ENCODE measurements around the gene NOP9.

NOP9 gene
- 24.3 to 87.8 (median 57.7) reads per million in 17 experiments for total RNA-seq

- peak; percentile 94 to 97 (median 97) for DNase-seq
Observed at GRCh38 chr14:24299255-24300191, at the start of gene NOP9, which contains the start of gene DHRS1. NOP9 (plus strand) TSS chr14:24299850; CDS start chr14:24299955, 105 bp downstream. DHRS1 (minus strand) TSS chr14:24299780; CDS start chr14:24299106, 674 bp downstream.

GRCh38 chr14:24250354-24250753 lies 49.3 kb upstream of the NOP9 start:
- no peak for DNase-seq

DNA sequence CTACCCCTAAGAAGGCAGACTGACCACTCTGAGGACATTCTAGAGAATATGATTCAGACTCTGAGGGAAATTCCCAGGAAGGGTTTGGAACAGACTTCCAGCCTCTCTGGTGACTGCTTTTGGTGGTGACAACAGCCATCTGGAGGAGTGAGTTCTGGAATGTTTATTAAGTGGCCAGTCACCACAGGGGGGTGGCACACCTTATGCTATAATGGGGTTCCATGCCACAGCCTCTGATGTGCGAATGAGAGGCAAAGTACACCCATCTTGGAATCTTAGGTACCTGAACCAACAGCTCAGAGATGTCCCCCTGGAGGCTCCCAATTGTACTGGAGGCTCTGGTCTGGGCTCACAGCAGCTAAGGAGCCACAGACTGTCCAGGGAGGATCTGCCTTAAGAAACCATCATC lies 47.8 kb upstream of the NOP9 start:
- DNase-seq = no peak

GRCh38 chr14:24252289-24253124 lies 47.1 kb upstream of the NOP9 start:
- no peak for DNase-seq

GRCh38 chr14:24253936-24254335 lies 45.7 kb upstream of the NOP9 start:
- DNase-seq = no peak

DNA sequence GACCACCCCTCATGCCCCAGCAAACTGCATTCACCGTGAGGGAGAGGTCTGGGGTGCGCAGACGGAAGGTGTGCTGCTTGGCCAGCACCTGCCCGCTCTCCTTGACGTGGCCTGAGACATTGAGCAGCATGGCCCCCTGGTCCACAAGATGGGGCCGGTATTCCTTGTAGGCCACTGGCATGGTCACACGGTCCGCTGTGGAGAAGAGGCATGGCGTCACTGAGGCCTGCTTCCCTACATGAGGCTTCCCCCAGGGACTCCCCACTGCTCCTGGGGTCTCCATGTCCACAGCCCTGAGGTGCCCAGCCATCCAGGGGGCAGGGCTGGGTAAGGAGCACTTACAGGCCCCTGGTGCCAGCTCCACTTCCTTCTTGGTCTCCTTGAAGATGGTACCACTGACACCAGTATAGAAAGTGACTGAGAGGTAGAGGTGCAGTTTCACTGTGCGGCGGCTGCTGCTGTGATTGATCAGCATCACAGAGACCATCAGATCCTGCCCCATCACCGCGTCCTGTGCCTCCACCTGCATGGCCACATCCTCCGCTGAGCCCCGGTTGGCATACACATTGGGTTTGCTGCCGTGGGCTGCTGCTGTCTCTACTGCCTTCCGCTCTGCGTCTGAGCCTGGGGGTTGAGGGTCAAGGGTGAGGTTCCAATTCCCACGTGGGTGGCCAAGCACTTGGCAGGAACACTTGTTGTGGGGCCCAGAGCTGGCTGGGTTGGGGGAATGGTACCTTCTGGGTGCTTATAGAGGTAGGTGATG lies 44.8 kb upstream of the NOP9 start:
- no peak for DNase-seq

DNA sequence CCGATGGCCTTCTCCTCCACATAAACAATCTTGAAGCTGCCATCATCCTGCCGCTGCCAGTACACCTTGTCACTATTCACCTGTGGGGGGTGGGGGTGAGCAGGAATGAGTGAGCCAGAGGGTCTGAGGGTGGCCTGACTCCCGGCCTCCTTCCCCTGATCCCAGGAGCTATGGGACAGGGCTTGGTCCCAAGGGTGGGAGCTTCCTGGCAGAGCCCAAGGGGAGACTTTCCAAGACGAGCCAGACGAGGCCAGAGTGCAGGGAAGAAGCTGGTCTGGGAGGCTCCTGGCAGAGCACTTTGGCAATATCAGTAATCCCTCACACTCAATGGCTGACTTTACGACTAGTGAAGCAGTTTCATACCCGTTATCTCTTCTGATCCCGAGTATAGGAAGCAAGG lies 44.2 kb upstream of the NOP9 start:
- no peak for DNase-seq

DNA sequence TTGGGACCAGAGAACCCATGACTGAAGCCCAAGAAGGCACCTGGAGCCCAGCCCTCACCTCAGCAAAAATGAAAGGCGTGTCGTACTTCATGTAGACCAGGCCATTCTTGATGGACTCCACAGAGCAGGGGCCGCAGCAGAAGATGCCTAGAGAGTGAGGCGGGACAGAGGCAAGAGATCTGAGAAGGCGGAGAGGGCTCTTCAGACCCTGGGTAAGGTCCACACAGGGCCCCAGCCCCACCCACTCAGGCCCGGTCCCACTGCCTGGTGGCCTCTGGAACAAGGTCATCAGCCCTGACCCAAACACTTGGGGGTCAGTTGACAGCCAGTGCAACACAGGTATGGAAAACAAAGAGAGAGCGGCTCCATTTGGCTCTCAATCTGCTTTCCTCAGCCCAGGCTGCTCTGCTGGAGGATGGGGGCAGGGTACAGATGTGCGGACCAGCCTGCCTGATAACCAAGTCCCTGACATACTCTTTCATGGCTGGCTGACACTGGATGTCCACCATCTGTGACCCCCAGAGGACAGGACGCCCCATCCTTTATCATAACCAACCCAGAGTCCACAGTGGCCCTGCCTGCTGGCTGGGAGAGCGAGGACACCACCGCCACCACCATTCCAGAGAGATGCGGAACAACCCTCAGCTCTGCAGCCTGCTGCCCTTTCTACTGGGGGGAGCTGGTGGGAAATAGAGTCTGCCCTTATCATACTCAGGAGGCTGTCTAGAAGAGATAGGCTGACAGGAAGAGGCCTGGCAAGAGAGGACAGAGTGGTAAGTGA lies 43.5 kb upstream of the NOP9 start:
- DNase-seq = no peak

GRCh38 chr14:24256960-24257359 lies 42.7 kb upstream of the NOP9 start:
- DNase-seq = no peak

GRCh38 chr14:24258119-24258518 lies 41.5 kb upstream of the NOP9 start:
- DNase-seq = no peak

DNA sequence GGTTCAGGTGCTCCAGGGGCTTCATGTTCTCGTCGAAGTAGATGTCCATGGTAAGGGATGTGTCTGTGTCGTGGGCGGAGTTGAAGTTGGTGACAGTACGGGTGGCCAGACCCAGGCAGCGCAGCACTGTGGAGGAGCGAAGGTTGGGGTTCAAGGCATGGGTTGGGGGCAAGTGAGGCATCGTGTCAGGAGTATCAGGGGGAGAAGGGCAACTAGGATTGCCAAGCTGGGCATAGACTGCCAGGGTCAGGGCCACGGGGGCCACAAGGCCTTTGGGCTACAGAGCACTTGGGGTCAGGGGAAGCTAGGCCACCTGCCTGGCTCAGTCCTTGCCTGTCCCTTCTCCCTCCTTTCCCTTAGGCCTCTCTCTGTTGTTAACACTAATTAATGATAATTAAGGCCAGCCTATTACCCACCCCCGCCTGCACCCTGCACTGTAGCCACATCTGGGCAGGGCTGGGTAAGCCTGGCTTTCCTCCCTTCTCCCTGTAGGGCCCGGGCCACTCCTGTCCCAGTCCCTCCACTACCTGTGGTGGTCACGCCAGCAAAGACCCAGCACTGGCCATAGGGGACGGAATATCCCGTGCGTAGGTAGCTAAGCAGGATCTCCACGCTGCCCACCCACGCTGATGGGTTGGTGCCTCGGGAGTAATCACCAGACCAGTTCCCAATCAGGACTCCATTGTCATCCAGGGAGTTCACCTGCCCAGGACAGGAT lies 40.9 kb upstream of the NOP9 start:
- DNase-seq = no peak

GRCh38 chr14:24259282-24260025 lies 40.2 kb upstream of the NOP9 start:
- DNase-seq = no peak

DNA sequence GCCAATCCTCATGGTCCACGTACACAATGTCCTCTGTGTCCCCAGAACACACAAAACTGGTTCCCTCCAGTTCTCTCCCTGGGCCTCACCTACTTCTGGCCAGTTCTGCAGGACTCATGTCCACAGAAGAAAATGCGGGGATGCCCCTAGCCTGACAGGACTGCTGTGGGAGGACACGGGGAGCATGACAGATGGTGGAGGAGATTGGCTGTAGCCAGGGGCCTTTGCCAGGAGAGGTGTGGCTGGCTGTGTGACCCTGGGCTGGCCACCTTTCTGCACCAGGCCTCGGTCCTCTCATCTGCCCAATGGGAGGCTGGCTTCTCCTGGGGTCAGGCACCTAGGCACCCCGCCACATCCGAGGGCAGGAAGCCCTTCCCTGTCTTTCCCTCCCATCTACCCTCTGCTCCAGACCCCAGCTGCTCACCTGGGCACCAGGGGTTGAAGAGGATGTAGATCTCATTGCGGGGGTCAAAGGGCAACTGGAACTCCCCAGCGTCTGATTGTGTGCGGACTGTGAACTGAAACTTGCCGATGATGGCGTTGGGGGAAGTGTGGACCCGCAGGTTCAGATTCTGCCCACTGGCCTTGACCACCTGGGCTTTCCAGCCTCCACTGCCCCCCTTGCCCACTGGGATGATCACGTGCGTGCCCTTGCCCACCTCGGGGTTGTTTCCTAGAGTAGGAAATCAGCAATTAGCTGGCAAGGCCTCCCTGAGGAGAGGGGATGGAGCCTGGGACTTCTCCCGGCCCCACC lies 39.4 kb upstream of the NOP9 start:
- DNase-seq = no peak

- no peak for DNase-seq
Observed at GRCh38 chr14:24260780-24261157, 38.9 kb upstream of the NOP9 start.

GRCh38 chr14:24261256-24261968 lies 38.2 kb upstream of the NOP9 start:
- DNase-seq = no peak

DNA sequence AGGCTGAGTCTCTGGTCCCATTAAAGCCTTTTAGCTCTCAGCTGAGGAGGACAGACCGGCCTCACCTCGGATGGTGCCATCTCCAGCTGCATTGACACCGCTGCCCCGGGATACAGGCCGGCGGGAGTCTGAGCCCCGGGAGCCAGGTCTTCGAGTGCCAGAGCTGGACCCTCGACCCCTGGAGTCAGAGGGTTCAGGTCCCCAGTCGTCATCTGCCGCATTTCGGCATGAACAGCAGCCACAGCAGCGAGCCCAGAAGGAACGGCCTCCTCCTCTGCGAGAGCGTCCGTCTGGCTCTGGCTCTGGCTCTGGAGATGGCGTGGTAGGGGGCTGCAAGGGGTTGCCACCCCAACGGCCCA lies 37.7 kb upstream of the NOP9 start:
- no peak for DNase-seq

GRCh38 chr14:24262821-24263733 lies 36.6 kb upstream of the NOP9 start, which contains the start of gene TGM1:
TGM1 (minus strand) TSS chr14:24263177; CDS start chr14:24262352, 825 bp downstream.
- DNase-seq = no peak

DNA sequence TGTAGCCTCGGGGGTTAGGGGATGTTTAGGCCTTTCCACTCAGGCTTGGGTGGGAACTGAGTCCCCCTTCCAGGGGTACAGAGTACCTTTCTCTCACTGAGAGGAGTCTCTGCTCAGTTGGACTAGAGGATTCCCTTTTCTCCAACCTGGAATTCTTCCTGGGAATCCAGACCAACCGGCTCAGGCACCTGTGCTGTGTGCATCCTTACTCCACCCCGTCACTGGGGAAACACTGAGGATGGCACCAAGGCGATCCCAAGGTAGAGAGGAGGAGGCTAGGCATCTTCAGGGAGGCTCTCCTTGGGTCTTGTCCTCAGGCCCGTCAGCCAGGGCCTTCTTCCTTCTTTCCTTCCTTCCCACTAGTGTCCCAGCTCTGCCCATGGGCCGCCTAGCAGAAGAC lies 35.8 kb upstream of the NOP9 start:
- DNase-seq = no peak

All from suppressor macrophage (primary cell).